Endothelial cell of umbilical vein (primary cell): ENCODE results near the gene FREM1. TPM values are rescaled to one million over a fixed set of nuclear protein-coding genes. Genes with fewer than 3 reads are reported as not detected.

Source experiments
- BruUV-seq: library from RNA; stranded (reverse); fragments of 400-500 nt; replicated peaks from 2 replicates; lab custom pipeline; 2021; lab: Mats Ljungman, UMichigan
- CTCF ChIA-PET: fragments of 300-600, 350-600 bp; sonication (Branson Sonifier 250); formaldehyde crosslinking; loops from one replicate; lab custom pipeline; 2021; ENCODE audit warnings: antibody characterized with exemption, inconsistent platforms; lab: Charles Lee
- POLR2A ChIA-PET: fragments of 300-600, 350-600 bp; sonication (Branson Sonifier 250); formaldehyde crosslinking; loops from one replicate; lab custom pipeline; 2021; ENCODE audit warnings: antibody characterized with exemption, inconsistent platforms; lab: Charles Lee
- DNase-seq: peaks from one replicate; pipeline ENCODE4 v3.0.0-alpha.2; 2011; ENCODE audit warnings: low read depth, low spot score
- FAIRE-seq: peaks from 2 replicates; lab custom pipeline; 2011; peaks lifted over from hg19 to GRCh38; lab: Jason Lieb, UNC
- H2AFZ ChIP-seq: 2 replicates; pipeline ENCODE4 v1.6.0; 2012; ENCODE audit warnings: low read depth, low read length, control low read depth, inconsistent platforms
- H3K27ac ChIP-seq: 2 replicates; pipeline ENCODE4 v1.5.1; 2011; ENCODE audit warnings: low read depth, mild to moderate bottlenecking, control low read depth, low read length, moderate library complexity; ENCODE audit not compliant: insufficient read depth
- H3K27me3 ChIP-seq, 2 experiments: 2 replicates each; pipeline versions ENCODE4 v1.6.0 to v1.6.1; 2011; ENCODE audit warnings: low read length in 2 of 2, mixed read lengths in 1 of 2; ENCODE audit not compliant: control insufficient read depth in 2 of 2, insufficient read depth in 2 of 2
- H3K36me3 ChIP-seq, 2 experiments: 2 replicates in 1 of 2; 3 replicates in 1 of 2; pipeline ENCODE4 v1.5.1; 2011; ENCODE audit warnings: low read length in 2 of 2, mild to moderate bottlenecking in 1 of 2, moderate library complexity in 1 of 2; ENCODE audit not compliant: control insufficient read depth in 2 of 2, insufficient read depth in 2 of 2; ENCODE audit errors: extremely low read depth in 1 of 2
- H3K4me1 ChIP-seq: 3 replicates; pipeline ENCODE4 v1.5.1; 2011; ENCODE audit warnings: mild to moderate bottlenecking, low read length; ENCODE audit not compliant: control insufficient read depth, insufficient read depth; ENCODE audit errors: extremely low read depth
- H3K4me2 ChIP-seq: 2 replicates; pipeline ENCODE4 v1.6.1; 2011; ENCODE audit warnings: low read length, control low read depth, mixed read lengths; ENCODE audit not compliant: insufficient read depth
- H3K4me3 ChIP-seq, 3 experiments: fragments of 200-600 bp in 1 of 3; sonication (generic), shearing (Covaris generic) in 1 of 3; replicated peaks in 1 of 3; 2 replicates each; pipeline ENCODE4 v1.5.1; 2011 to 2016; ENCODE audit warnings: control low read depth in 3 of 3, low read length in 3 of 3, mild to moderate bottlenecking in 2 of 3, inconsistent platforms in 1 of 3, low read depth in 1 of 3, moderate library complexity in 1 of 3; ENCODE audit not compliant: insufficient read depth in 1 of 3
- H3K79me2 ChIP-seq: 2 replicates; pipeline ENCODE4 v1.6.0; 2012; ENCODE audit warnings: low read length, inconsistent platforms; ENCODE audit not compliant: control insufficient read depth, insufficient read depth
- H3K9ac ChIP-seq: replicated peaks from 2 replicates; pipeline ENCODE3; 2011; ENCODE audit warnings: low read length, control low read depth; ENCODE audit not compliant: insufficient read depth; ENCODE audit errors: extremely low read depth
- H3K9me1 ChIP-seq: replicated peaks from 3 replicates; pipeline ENCODE4 v1.6.0; 2011; ENCODE audit warnings: mild to moderate bottlenecking, low read length; ENCODE audit not compliant: control insufficient read depth, insufficient read depth; ENCODE audit errors: extremely low read depth
- H3K9me3 ChIP-seq: replicated peaks from 2 replicates; pipeline ENCODE4 v1.5.1; 2012; ENCODE audit warnings: low read length, inconsistent platforms; ENCODE audit not compliant: control insufficient read depth, insufficient read depth
- H4K20me1 ChIP-seq: replicated peaks from 2 replicates; pipeline ENCODE3; 2011; ENCODE audit warnings: mild to moderate bottlenecking, low read length; ENCODE audit not compliant: control insufficient read depth, insufficient read depth; ENCODE audit errors: extremely low read depth
- CTCF ChIP-seq, 2 donors: IDR thresholded peaks; 1 replicate in 1 of 2; 2 replicates in 1 of 2; pipeline ENCODE4 v1.5.1; 2011; ENCODE audit warnings: low read length in 2 of 2, mild to moderate bottlenecking in 2 of 2, moderate library complexity in 2 of 2, control low read depth in 1 of 2, inconsistent platforms in 1 of 2, low read depth in 1 of 2; ENCODE audit not compliant: insufficient read depth in 1 of 2; ENCODE audit errors: extremely low read depth in 1 of 2
- EZH2 ChIP-seq: IDR thresholded peaks from 2 replicates; pipeline ENCODE4 v1.6.1; 2012; ENCODE audit warnings: borderline replicate concordance, low read depth, mild to moderate bottlenecking, moderate library complexity, low read length, inconsistent platforms; ENCODE audit not compliant: severe bottlenecking
- GATA2 ChIP-seq: IDR thresholded peaks from 2 replicates; pipeline ENCODE4 v1.7.0; 2011; ENCODE audit warnings: low read depth, mild to moderate bottlenecking, moderate library complexity, mixed read lengths, low read length; ENCODE audit not compliant: insufficient read length, insufficient read depth
- JUN ChIP-seq: IDR thresholded peaks from 2 replicates; pipeline ENCODE4 v1.6.1; 2011; ENCODE audit warnings: borderline replicate concordance, low read depth; ENCODE audit not compliant: insufficient read length, insufficient read depth
- MYC ChIP-seq: IDR thresholded peaks from one replicate; pipeline ENCODE4 v1.6.1; 2011; ENCODE audit warnings: mild to moderate bottlenecking, low read depth, low read length
- POLR2A ChIP-seq: IDR thresholded peaks from 2 replicates; pipeline ENCODE4 v1.6.1; 2012; ENCODE audit warnings: low read depth, mild to moderate bottlenecking, control low read depth, low read length
- dilution Hi-C: fragments of 300-500 bp; cut with MboI; formaldehyde crosslinking; loops from one replicate; pipeline ENCODE4 v1.15.0; 2019; ENCODE audit warnings: low sequenced_read_pairs; ENCODE audit not compliant: extremely low pct_ligation_motif_present
- intact Hi-C: fragments of 100-400 bp; cut with micrococcal nuclease; formaldehyde crosslinking; loops from one replicate; pipeline ENCODE4 v1.10.0; 2022
- polyA plus RNA-seq, 4 experiments: library from polyadenylated mRNA; depleted of rRNA in 3 of 4; stranded (reverse) in 3 of 4; unstranded in 1 of 4; fragments of >200 nt; gene quantifications; 2 replicates each; pipeline versions ENCODE4 v1.2.1 to v1.2.3, GENCODE V29; 2011 to 2012; ENCODE audit warnings: missing spikeins in 1 of 4
- total RNA-seq: library from RNA; stranded (reverse); gene quantifications from 2 replicates; pipeline ENCODE4 v1.2.3, GENCODE V29; 2021
- TF ChIP-seq, protein P1 (sequence below): IDR thresholded peaks from 2 replicates; pipeline ENCODE4 v1.6.1; 2011; ENCODE audit not compliant: insufficient read depth, insufficient read length

The FREM1 gene
- total and polyA plus RNA-seq, 2 donors (not counting 3 experiments of a cell fraction or from before 2014, with no cell fraction given): 0.10 to 0.29 TPM

- no peak for TF ChIP-seq MYC
- TF ChIP-seq POLR2A: no peak
- no peak for TF ChIP-seq CTCF (IDR thresholded peaks at IDR 0.05; ENCODE audit: extremely low read depth in 1 of 2, insufficient read depth in 1 of 2, low read depth in 1 of 2, low read length in 2 of 2)
- TF ChIP-seq, protein P1, sequence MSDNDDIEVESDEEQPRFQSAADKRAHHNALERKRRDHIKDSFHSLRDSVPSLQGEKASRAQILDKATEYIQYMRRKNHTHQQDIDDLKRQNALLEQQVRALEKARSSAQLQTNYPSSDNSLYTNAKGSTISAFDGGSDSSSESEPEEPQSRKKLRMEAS: no peak
- TF ChIP-seq GATA2: no peak
- TF ChIP-seq EZH2: no peak
- no peak for TF ChIP-seq JUN
- Histone ChIP-seq H3K9me3 (no peaks in the 10 kb centered on the region), H3K27ac (no peak overlapping the region), H3K27me3 (peaks cover 3 to 7% of the 10 kb centered on the region in 2 experiments), H3K4me1 (no peaks in the 10 kb centered on the region), H2AFZ (no peak overlapping the region), H3K4me3 (no peak overlapping the region), H4K20me1 (no peaks in the 10 kb centered on the region), H3K79me2 (no peaks in the 10 kb centered on the region), H3K4me2 (no peak overlapping the region), H3K36me3 (no peaks in the 10 kb centered on the region), H3K9ac (no peak overlapping the region), H3K9me1 (no peaks in the 10 kb centered on the region)
- FAIRE-seq (no peak), DNase-seq (no peak)
- intact Hi-C loops: no loop called here
- dilution Hi-C loops: no loop called here
- ChIA-PET CTCF (interaction anchor here (0.8 kb wide), 1 partner anchor 323 kb away, joined by 3 read pairs; no protein-coding TSS in a partner anchor), POLR2A (no interaction called here)
- BruUV-seq: no TSS peak
Observed at GRCh38 chr9:14811844-14812243, 98.4 kb downstream of the FREM1 start.
